ENCODE data around the gene RNF208.
"Not testable (repeated sequence)": the region's sequence is repeated elsewhere in the genome, so short reads cannot be mapped to it uniquely, and the experiment has no call there.

The RNF208 gene

GRCh38 chr9:137254624-137255447 is 32.8 kb upstream of the RNF208 start, which contains the start of gene NELFB:
Gene NELFB (plus strand): TSS chr9:137255327.
- DNase-seq: peak; percentile 85

DNA sequence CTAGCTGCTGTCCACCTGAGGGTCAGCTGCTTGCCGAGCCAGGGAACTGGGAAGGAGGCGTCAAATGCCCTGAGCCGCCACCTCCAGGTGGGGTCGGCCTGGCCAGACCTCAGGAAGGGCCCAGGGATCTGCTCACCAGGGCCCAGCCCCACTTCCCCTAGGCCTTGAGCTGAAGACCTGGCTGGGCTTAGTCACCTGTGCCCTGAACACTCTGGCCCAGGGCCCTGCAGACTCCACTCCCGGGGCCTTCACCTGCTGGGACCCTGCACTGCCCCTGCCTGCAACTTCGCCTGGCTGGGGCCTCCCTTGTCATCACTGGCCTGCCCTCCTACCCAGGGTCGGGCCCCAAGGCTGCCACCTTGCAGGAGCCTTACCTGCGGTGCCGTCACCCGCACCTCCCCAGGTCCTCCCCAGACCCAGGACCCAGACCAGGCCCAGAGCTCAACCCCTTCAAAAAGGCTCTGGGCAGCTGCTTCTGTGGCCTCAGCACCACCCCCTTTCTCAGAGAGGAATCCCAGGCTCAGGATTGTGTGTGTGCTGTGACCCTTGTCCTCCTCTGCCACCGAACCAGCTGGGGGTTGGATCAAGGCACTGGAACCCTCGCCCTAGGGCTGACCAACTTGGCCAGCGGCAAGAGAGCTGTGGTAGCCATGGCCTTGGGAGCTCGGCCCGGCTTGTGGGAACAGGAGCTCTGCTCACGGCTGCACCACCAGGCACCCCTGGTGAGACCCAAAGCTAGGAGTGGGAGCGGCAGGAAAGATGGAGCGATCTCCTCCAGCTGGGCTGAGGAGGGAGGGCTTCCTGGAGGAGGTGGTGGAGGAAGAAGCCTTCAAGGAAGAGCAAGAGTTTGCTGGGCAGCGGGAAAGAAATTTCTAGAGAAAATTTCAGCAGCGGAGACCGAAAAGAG is 31.9 kb upstream of the RNF208 start:
- DNase-seq: peak; percentile 60

- peak; percentile 21 for DNase-seq
Measured at GRCh38 chr9:137252555-137253506, 30.8 kb upstream of the RNF208 start.

DNA sequence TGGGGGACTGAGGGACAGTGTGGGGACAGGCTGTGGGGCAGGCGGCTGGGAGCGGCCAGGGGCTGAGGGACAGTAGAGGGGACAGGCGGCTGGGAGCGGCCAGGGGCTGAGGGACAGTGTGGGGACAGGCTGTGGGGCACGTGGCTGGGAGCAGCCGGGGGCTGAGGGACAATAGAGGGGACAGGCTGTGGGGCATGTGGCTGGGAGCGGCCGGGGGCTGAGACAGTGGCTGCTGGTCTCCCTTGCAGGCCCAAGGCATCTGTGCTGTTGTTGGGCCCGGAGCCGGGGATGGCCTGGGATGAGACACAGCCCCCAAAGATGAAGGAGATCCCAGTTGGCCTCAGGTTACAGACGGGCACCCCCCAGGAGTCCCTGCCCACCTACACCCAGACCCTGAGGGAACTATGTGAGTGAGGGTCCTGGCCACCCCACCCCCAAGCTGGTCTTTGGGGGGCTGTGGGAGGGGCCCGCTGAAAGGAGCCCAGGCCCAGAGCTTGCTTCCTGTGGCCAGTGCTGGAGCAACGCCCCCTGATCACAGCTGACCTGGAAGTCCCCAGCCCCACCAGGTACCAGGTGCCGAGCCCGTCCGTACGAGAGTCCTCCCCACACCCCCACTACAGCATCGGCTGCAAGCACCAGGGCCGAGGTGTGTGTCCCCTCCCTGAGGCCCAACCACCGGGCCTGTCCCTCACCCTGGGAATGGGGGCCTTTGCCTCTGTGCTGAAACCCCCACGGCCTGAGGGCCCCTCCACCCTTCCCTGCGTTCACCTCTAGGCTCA is 29.6 kb upstream of the RNF208 start:
- DNase-seq: no peak

DNA sequence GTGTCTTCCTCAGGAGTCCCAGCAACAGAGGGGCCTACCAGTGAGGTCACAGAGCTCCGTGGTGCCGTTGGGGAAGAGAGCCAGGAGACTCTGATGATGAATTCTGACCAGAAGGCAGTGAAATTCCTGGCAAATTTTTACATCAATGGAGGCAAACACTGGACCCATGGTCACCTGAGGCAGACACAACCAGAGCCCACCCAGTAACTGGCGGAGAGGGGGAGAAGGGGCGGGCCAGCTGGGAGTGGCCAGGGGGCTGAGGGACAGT is 29.1 kb upstream of the RNF208 start, which contains the start of gene STPG3:
TSS of gene STPG3 (plus strand) at position 93 of the 268 bp plus-strand sequence. CDS start at position 94, 1 bp downstream.
- DNase-seq: no peak

DNA sequence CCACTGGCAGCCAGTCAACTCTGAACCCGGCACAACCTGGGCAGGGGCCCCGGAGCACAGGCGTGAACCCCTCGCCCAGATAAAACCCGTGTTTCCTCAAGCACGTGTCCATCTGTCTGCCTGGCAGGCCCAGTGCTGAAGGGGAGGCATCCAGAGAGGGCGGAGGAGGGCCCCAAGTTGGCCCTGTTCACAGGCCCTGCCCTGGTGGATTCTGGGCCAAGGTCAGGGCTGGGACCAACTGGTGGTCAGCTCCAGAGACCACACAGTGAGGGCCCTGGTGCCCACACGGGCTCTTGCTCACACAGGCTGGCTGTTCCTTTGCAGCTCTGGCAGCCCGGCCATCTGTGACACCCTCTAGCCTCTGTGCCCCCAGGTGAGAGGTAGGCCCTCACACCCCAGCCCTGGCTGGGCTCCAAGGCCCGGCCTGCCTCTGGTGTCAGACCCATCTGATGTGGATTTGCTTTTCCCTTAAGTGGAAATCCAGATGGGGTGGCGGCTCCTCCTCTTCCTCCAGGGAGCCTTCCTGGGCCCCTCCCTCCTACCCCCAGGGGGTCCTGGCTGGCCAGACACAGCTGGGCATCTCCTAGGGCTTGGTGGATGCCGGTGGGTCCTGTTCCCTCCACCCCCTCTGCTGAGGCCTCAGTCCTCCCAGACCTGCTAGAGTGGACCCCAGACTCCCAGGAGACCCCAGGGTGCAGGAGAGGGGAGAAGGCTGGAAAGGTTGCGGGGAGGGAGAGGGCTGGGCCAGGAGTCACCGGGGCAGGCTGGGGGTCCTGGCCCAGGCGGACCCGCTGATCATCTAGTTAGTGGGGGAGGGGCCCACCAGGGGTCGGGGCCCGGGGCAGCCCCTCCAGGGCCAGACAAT is 28.5 kb upstream of the RNF208 start:
- no peak for DNase-seq

DNA sequence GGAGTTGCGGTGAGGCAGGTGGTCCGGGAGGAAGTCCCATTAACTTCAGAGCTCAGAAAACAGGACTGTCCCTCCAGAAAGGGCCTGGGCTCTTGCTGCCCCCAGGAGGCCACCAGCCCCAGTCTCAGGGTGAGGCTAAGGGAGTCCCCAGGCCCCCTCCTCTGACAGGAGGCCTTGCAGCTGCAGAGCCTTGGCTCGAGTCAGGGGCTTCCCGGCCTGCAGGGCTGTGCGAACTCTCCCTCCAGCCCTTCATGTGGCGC is 25.8 kb upstream of the RNF208 start:
- DNase-seq: no peak

- DNase-seq: peak; percentile 10
Measured at GRCh38 chr9:137247135-137247915, 25.3 kb upstream of the RNF208 start.

DNA sequence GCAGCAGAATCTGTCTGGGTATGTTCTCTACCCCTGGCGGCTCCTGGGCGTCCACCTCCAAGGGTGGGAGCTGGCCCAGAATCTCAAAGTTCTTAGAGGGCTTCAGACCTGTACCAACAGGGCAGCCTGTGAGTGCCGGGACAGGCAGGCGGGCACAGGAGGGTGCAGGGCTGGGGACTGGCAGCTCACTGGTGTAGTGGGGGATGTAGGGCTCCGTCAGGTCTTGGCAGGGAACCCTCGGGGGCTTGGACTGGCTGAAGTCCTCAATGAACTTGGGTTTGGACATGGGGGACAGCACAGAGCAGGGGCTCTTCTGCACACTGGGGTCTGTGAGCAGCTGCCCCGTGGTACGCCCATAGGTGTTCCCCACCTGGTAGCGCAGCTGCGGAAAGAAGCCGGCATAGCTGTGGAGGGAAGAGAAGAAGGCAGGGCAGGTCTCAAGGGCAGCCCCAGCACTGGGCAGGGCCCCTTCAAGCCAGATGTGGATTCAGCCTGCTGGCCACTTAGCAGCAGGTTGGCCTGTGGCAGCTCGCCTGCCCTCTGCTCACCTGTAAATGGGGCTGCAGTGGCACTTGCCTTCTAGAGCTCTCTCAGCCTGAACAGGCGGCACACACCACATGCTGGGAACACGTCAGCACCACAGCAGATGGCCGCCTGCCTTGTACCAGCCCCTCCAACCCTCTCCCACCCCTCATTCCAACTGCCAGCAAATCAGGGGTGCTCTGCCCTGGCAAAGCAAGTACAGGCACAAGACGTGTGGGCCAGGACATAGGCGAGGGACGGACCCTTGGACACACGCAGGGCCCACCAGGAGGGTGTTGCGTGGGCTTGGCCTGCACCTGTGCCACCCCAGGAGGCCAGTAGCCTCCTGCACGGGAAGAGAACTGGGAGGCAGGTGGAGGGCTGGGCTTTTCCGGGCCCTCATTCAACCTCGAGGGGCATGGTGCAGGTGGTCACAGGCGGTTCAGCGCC is 23.7 kb upstream of the RNF208 start:
- DNase-seq: no peak

DNA sequence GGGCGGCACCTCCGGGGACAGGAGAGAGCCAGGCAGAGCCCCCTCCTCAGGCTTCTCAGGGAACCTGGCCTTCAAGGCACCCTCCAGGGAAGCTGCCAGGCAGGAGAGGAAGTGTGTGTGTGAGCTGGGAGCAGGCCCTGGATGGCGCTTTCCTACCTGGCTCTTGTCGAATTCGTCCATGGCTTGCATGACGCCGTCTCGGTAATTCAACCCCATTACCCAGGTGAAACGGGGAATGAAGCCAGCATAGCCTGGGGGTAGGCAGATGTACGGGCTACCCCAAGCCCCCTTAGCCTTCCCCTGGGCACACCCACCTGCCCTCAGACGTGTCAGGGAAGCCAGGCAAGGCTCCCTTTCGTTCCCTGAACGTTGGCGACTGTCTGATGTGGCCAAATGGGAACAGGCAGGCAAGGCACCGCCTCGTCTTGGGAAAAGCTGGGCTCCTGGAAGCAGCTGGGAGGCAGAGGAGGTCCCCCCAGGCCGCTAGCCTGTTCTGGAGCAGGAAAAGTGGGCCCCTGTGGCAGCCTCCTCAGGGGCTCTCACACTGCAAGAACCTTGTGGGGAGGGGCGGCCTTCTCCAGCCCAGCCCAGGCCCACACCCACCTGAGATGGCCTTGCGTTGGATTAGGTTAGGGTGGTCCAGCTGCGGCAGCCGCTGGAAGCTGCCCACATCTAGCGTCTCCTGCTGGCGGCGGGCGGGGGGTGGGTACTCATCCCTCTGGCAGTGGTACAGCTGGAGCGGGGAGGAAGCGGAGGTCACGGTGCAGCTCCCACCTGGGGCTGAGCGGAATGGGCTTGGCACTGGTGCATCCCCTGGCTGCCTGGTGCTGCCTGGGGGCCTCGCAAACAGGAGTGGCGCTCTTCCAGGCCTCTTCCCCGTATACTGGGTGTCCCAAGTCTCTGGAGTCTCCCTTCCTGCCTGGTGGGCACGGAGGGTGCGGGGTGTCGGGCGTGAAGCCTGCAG is 22.7 kb upstream of the RNF208 start:
- peak; percentile 30 for DNase-seq

- DNase-seq: no peak
Measured at GRCh38 chr9:137243626-137244485, 21.8 kb upstream of the RNF208 start.

GRCh38 chr9:137243266-137243625 is 21.2 kb upstream of the RNF208 start:
- DNase-seq: not testable (repeated sequence)

DNA sequence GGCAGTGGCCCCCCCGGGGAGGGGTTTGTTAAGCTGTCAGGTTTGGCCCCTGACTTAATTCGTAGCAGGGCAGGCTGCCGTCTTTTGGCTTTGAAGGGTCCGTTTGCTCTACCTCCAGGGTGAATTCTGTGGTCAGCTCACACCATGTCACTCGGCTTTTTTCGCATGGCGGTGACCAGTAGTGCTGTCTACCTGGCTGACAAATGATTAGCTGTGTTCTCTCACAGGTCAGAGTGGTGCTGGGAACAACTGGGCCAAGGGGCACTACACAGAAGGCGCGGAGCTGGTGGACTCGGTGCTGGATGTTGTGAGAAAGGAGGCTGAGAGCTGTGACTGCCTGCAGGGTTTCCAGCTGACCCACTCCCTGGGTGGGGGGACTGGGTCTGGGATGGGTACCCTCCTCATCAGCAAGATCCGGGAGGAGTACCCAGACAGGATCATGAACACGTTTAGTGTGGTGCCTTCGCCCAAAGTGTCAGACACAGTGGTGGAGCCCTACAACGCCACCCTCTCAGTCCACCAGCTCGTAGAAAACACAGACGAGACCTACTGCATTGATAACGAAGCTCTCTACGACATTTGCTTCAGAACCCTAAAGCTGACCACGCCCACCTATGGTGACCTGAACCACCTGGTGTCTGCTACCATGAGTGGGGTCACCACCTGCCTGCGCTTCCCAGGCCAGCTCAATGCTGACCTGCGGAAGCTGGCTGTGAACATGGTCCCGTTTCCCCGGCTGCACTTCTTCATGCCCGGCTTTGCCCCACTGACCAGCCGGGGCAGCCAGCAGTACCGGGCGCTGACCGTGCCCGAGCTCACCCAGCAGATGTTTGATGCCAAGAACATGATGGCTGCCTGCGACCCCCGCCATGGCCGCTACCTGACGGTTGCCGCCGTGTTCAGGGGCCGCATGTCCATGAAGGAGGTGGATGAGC is 20.5 kb upstream of the RNF208 start:
- DNase-seq: no peak

DNA sequence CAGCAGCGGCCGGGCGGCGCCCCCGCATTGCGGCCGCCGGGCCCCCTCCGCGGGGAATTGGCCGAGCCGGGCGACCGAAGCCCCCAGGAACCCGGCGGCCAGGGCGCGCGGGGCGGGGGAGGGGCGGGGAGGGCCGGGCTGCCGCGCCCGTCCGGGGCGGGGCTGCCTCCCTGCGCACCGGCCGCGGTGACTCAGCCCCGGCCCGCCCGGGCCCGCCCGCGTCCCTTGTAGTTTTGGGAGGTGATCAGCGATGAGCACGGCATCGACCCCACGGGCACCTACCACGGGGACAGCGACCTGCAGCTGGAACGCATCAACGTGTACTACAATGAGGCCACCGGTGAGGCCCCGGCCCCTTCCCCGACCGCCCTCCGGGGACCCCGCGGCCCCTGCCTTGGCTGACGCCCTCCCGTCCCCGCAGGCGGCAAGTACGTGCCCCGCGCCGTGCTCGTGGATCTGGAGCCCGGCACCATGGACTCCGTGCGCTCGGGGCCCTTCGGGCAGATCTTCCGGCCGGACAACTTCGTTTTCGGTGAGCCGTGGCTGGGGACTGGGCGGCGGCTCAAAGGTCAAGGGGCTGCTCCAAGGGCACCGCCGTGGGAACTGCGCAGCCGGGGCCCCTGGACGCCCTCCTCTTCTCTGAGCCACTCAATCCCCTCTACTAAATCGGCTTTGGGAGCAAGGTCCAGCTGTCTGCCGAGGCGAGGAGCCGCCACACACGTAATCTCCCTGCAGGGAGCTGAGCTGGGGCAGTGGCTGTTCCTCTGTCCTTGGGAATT is 19.6 kb upstream of the RNF208 start:
- DNase-seq: peak; percentile 53

Measured in right kidney (tissue), 1 donor.